Parathyroid adenoma (tissue), 2 donors: ENCODE data around the gene GRM1.

Experiments used
- H2AFZ ChIP-seq: fragments of 300-600 bp; sonication (generic); one replicate; pipeline ENCODE4 v1.7.0; 2017; ENCODE audit warnings: antibody characterized with exemption, mild to moderate bottlenecking
- H3K27ac ChIP-seq: fragments of 300-600 bp; sonication (generic); one replicate; pipeline ENCODE4 v1.7.0; 2017
- H3K27me3 ChIP-seq: fragments of 300-600 bp; sonication (generic); one replicate; pipeline ENCODE4 v1.7.0; 2017; ENCODE audit warnings: low read length; ENCODE audit not compliant: control insufficient read depth, insufficient read depth
- H3K36me3 ChIP-seq: fragments of 300-600 bp; sonication (generic); one replicate; pipeline ENCODE4 v1.7.0; 2017; ENCODE audit warnings: low read length; ENCODE audit not compliant: control insufficient read depth, insufficient read depth
- H3K4me1 ChIP-seq: fragments of 300-600 bp; sonication (generic); one replicate; pipeline ENCODE4 v1.7.0; 2017; ENCODE audit warnings: control low read depth
- H3K4me2 ChIP-seq: fragments of 300-600 bp; sonication (generic); one replicate; pipeline ENCODE4 v1.7.0; 2017; ENCODE audit warnings: low read length
- H3K4me3 ChIP-seq: fragments of 300-600 bp; sonication (generic); one replicate; pipeline ENCODE4 v1.7.0; 2017; ENCODE audit warnings: low read depth, low read length
- H3K79me2 ChIP-seq: fragments of 300-600 bp; sonication (generic); one replicate; pipeline ENCODE4 v1.7.0; 2017; ENCODE audit warnings: control low read depth
- H3K9ac ChIP-seq: fragments of 300-600 bp; sonication (generic); one replicate; pipeline ENCODE4 v1.7.0; 2017; ENCODE audit warnings: mild to moderate bottlenecking
- H3K9me3 ChIP-seq: fragments of 300-600 bp; sonication (generic); one replicate; pipeline ENCODE4 v1.7.0; 2017; ENCODE audit warnings: low read length; ENCODE audit not compliant: control insufficient read depth
- CTCF ChIP-seq: fragments of 300-600 bp; sonication (generic); IDR thresholded peaks from one replicate; pipeline ENCODE4 v1.7.0; 2017; ENCODE audit warnings: antibody characterized with exemption, mild to moderate bottlenecking
- donor health status: primary hyperparathyroidism.

The GRM1 gene

GRCh38 chr6:146190581-146190980 is 161.7 kb downstream of the GRM1 start:
- no peaks in the 10 kb centered on the region for H3K36me3 ChIP-seq
- no peak overlapping the region for H3K4me3 ChIP-seq
- H3K27ac ChIP-seq: no peak overlapping the region
- H3K79me2 ChIP-seq: no peaks in the 10 kb centered on the region
- H3K9me3 ChIP-seq: no peaks in the 10 kb centered on the region
- no peaks in the 10 kb centered on the region for H3K4me1 ChIP-seq
- no peak overlapping the region for H2AFZ ChIP-seq
- H3K4me2 ChIP-seq: no peak overlapping the region
- no peaks in the 10 kb centered on the region for H3K27me3 ChIP-seq
- H3K9ac ChIP-seq: no peak overlapping the region
- no peak for TF ChIP-seq CTCF

- Histone ChIP-seq H3K27me3 (no peaks in the 10 kb centered on the region), H2AFZ (no peak overlapping the region), H3K36me3 (no peaks in the 10 kb centered on the region), H3K4me2 (no peak overlapping the region), H3K9me3 (no peaks in the 10 kb centered on the region), H3K27ac (no peak overlapping the region), H3K4me1 (no peaks in the 10 kb centered on the region), H3K4me3 (no peak overlapping the region), H3K9ac (no peak overlapping the region), H3K79me2 (no peaks in the 10 kb centered on the region)
- TF ChIP-seq CTCF: no peak
Observed at GRCh38 chr6:146191166-146191565, 162.3 kb downstream of the GRM1 start.

- Histone ChIP-seq H3K27me3 (no peaks in the 10 kb centered on the region), H3K79me2 (no peaks in the 10 kb centered on the region), H3K4me2 (no peak overlapping the region), H3K9me3 (no peaks in the 10 kb centered on the region), H3K36me3 (no peaks in the 10 kb centered on the region), H3K4me3 (no peak overlapping the region), H3K4me1 (no peaks in the 10 kb centered on the region), H3K27ac (no peak overlapping the region), H2AFZ (no peak overlapping the region), H3K9ac (no peak overlapping the region)
- TF ChIP-seq CTCF: no peak
Observed at GRCh38 chr6:146191612-146192011, 162.8 kb downstream of the GRM1 start.

GRCh38 chr6:146194434-146194833 is 165.6 kb downstream of the GRM1 start:
- Histone ChIP-seq H3K27ac (no peak overlapping the region), H3K4me1 (no peaks in the 10 kb centered on the region), H3K36me3 (no peaks in the 10 kb centered on the region), H2AFZ (no peak overlapping the region), H3K4me3 (no peak overlapping the region), H3K4me2 (no peak overlapping the region), H3K79me2 (no peaks in the 10 kb centered on the region), H3K9ac (no peak overlapping the region), H3K27me3 (no peaks in the 10 kb centered on the region), H3K9me3 (no peaks in the 10 kb centered on the region)
- TF ChIP-seq CTCF: no peak

- no peak for TF ChIP-seq CTCF
- Histone ChIP-seq H3K36me3 (no peaks in the 10 kb centered on the region), H3K4me2 (no peak overlapping the region), H3K9ac (no peak overlapping the region), H2AFZ (no peak overlapping the region), H3K4me1 (no peaks in the 10 kb centered on the region), H3K4me3 (no peak overlapping the region), H3K27me3 (no peaks in the 10 kb centered on the region), H3K79me2 (no peaks in the 10 kb centered on the region), H3K9me3 (no peaks in the 10 kb centered on the region), H3K27ac (no peak overlapping the region)
Observed at GRCh38 chr6:146200176-146200575, 171.3 kb downstream of the GRM1 start.
